ENCODE results near the gene FBXL19.

The FBXL19 gene

GRCh38 chr16:30972872-30973271, 49.5 kb downstream of the FBXL19 start:
- no peak for DNase-seq (ENCODE audit: extremely low spot score)
- no peak for TF ChIP-seq CTCF (IDR thresholded peaks at IDR 0.05; ENCODE audit: control extremely low read depth, extremely low read depth, low read depth, missing control alignments)
- POLR2A ChIA-PET: no interaction called here
- CTCF ChIA-PET: interaction anchor here (1.2 kb wide), 2 partner anchors 12 kb away, joined by 3 read pairs; partner anchors contain the start of gene HSD3B7

GRCh38 chr16:30974348-30974747, 51.0 kb downstream of the FBXL19 start:
- TF ChIP-seq CTCF (IDR thresholded peaks at IDR 0.05; ENCODE audit: control extremely low read depth, extremely low read depth, low read depth, missing control alignments): no peak
- CTCF ChIA-PET: interaction anchor here (1.1 kb wide), 1 partner anchor 9 kb away, joined by 4 read pairs; no protein-coding TSS in a partner anchor
- POLR2A ChIA-PET: no interaction called here
- no peak for DNase-seq (ENCODE audit: extremely low spot score)

DNA sequence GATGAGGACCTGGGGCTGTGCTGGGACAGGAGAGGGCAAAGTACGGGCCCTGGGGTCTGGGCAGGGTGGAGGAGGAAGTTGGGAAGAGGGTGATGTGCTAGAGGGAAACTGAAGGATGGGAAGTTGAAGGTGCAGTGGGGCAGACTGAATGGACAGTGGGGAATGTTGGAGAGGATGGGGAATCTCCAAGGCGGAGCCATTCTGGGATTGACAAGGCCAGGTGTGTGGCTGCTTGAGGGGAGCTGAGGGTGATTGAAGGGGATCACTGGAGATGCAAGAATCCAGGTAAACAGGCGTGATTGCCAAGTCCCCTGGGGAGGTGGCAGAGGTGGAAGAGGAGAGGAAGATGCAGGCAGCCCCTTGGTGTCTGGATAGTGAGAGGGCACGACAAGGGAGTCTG, 53.1 kb downstream of the FBXL19 start:
- CTCF ChIA-PET: interaction anchor here (1.5 kb wide), 1 partner anchor 17 kb away, joined by 3 read pairs; no protein-coding TSS in a partner anchor
- TF ChIP-seq CTCF (IDR thresholded peaks at IDR 0.05; ENCODE audit: control extremely low read depth, extremely low read depth, low read depth, missing control alignments): no peak
- POLR2A ChIA-PET: no interaction called here
- no peak for DNase-seq (ENCODE audit: extremely low spot score)

DNA sequence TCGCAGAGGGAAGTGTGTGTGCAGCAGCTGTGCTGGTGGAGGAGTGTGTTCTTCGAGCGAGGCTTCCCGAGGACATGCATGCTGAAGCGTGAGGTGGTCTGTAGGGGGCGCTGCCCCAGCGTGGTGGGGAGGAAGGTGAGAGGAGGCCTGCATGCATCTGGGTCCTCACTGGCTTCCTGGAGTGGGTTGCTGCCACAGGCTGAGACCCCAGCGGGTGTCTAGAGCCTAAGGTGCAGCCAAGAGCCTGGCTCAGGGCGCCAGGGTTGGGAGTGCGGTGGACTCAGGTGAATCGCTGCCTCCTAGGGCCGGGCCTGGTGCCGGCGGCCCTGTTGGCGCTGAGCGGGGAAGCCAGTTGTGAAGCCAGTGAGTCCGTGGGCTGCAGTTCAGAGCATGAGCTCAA, 54.1 kb downstream of the FBXL19 start:
- CTCF ChIA-PET: no interaction called here
- no peak for DNase-seq (ENCODE audit: extremely low spot score)
- POLR2A ChIA-PET: no interaction called here
- TF ChIP-seq CTCF (IDR thresholded peaks at IDR 0.05; ENCODE audit: control extremely low read depth, extremely low read depth, low read depth, missing control alignments): peak; percentile 9

- CTCF ChIA-PET: no interaction called here
- POLR2A ChIA-PET: no interaction called here
- no peak for DNase-seq (ENCODE audit: extremely low spot score)
- no peak for TF ChIP-seq CTCF (IDR thresholded peaks at IDR 0.05; ENCODE audit: control extremely low read depth, extremely low read depth, low read depth, missing control alignments)
These were observed 56.0 kb downstream of the FBXL19 start for GRCh38 chr16:30979170-30980022.

DNA sequence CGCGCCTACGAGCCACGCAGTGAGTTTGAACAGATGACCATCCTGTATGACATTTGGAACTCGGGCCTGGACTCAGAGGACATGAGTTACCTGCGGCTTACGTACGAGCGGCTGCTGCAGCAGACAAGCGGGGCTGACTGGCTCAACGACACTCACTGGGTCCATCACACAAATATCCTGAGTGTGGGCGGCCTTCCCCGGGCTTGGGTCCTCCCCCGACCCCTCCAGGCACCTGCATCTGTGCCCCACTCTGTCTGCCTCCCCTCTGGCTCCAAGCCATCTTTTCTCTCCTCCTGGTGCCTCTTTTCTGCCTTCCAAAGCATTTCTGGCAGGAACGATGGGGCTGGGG, 56.6 kb downstream of the FBXL19 start:
- POLR2A ChIA-PET: no interaction called here
- TF ChIP-seq CTCF (IDR thresholded peaks at IDR 0.05; ENCODE audit: control extremely low read depth, extremely low read depth, low read depth, missing control alignments): no peak
- no peak for DNase-seq (ENCODE audit: extremely low spot score)
- CTCF ChIA-PET: no interaction called here

Measured in GM10248 (cell line).